AG10803 (cell line): ENCODE results near the gene PPP2R1B.

Source experiments
- DNase-seq: peaks from one replicate; pipeline ENCODE4 v3.0.0; 2010; ENCODE audit warnings: low read depth
- H3K4me3 ChIP-seq: 2 replicates; pipeline ENCODE4 v1.5.1; 2011; ENCODE audit warnings: mild to moderate bottlenecking, low read length, control low read depth
- TF ChIP-seq, protein P1 (sequence below): conservative IDR thresholded peaks from 2 replicates; pipeline ENCODE4 v1.5.1; 2011; ENCODE audit warnings: mild to moderate bottlenecking, low read length, control low read depth, inconsistent platforms

The PPP2R1B gene

DNA sequence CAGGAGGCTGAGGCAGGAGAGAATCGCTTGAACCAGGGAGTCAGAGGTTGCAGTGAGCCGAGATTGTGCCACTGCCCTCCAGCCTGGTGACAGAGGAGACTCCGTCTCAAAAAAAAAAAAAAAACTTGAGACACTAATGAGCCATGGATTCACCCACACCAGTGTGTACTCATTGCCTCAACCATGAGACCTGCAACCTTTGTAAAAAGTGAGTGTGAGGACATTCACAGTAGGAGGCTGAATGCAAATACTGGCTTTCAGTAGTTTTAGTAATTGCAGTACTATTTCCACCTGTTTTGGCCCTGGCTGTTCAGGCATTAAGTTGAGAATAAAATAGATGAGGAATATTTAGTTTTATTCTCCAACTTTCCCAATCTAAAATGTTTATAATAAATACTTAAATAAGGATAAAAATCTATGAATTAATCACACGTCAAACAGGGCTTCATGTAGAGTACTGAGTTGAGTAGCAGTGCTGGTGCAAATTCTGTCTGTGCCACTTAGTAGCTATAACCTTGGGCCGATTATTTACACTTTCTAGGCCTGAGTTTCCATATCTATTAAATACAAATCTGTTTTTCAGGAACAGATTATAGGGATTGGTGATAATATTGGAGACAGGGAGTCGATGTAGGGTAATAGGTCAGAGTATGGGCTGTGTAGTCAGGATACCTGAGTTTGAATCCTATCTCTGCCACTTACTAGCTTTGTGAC is 72.8 kb downstream of the PPP2R1B start:
- no peak for DNase-seq

DNA sequence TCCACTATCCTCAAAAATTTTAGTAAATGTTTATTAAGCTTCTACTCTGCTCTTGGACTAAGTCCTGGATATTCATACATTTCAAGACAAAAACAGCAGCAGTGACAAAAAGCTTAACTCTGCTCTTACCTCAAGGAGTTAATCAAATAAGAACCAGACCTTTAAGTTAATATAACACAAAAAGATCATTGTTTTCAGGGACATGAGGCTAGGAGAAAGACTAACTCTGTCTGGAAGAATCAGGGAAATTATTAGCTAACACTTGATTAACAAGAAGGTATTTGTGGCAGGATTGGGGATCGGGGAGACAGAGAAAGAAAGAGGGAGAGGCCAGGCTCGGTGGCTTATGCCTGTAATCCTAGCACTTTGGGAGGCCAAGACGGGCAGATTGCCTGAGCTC is 74.4 kb downstream of the PPP2R1B start:
- DNase-seq, result no peak
- no peak overlapping the region for H3K4me3 ChIP-seq
- TF ChIP-seq, protein P1, sequence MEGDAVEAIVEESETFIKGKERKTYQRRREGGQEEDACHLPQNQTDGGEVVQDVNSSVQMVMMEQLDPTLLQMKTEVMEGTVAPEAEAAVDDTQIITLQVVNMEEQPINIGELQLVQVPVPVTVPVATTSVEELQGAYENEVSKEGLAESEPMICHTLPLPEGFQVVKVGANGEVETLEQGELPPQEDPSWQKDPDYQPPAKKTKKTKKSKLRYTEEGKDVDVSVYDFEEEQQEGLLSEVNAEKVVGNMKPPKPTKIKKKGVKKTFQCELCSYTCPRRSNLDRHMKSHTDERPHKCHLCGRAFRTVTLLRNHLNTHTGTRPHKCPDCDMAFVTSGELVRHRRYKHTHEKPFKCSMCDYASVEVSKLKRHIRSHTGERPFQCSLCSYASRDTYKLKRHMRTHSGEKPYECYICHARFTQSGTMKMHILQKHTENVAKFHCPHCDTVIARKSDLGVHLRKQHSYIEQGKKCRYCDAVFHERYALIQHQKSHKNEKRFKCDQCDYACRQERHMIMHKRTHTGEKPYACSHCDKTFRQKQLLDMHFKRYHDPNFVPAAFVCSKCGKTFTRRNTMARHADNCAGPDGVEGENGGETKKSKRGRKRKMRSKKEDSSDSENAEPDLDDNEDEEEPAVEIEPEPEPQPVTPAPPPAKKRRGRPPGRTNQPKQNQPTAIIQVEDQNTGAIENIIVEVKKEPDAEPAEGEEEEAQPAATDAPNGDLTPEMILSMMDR, result no peak

More for the DNA sequence above, 72.8 kb downstream of the PPP2R1B start:
- H3K4me3 ChIP-seq, result no peak overlapping the region
- TF ChIP-seq, protein P1, result no peak

DNA sequence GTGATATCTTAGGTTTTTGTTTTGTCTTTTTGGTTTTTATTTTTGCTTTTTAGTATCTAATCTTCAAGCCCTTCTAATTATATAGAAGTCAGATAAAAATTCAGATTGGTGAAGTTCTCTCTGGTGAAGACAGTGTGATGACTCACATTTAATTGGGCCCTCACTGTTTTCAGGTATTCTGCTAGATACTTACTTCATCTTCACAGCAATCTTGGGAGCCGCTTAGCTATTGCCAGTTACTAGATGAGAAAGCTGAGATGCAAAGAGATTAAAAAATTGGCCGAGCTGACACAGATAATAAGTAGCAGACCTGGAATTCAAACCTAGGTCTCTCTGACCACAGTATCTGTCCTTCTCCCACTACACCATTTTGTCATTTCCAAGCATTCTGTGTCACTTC is 75.0 kb downstream of the PPP2R1B start:
- H3K4me3 ChIP-seq, result no peak overlapping the region
- no peak for DNase-seq
- TF ChIP-seq, protein P1, result no peak

DNA sequence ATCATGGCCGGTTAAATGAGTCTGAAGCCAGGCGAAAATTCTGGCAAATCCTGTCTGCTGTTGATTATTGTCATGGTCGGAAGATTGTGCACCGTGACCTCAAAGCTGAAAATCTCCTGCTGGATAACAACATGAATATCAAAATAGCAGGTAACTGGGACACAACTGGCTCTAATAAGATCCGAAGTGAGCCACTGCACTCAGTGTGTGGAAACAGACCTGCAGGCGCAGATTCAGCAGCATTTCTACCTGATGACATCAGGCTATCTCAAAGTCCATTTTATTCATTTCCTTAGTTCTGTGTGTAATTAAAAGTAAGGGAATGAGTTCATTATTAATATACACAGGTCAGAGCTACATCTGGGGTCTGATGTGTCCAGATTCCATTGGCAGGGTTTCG is 78.2 kb downstream of the PPP2R1B start:
- TF ChIP-seq, protein P1, result no peak
- no peak overlapping the region for H3K4me3 ChIP-seq
- no peak for DNase-seq

DNA sequence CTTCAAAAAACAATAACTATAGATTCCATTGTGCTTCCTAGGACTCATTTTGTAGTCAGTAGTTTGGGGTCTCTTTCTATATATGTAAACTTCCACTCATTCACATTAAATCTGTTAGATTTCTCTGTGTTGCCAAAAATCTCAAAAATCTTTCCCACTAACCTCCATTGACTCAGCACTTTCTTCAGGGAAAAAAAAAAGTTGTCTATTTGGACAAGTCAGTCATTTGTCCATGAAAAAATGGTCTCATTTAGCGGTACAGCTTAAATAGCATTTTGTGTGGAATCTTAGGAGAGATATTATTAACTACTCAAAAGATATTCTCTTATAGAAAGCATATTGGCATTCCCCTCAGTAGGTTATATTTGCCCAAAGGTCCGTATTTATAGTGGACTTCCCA is 81.9 kb downstream of the PPP2R1B start:
- H3K4me3 ChIP-seq, result no peak overlapping the region
- TF ChIP-seq, protein P1, result no peak
- peak; percentile 26 for DNase-seq

DNA sequence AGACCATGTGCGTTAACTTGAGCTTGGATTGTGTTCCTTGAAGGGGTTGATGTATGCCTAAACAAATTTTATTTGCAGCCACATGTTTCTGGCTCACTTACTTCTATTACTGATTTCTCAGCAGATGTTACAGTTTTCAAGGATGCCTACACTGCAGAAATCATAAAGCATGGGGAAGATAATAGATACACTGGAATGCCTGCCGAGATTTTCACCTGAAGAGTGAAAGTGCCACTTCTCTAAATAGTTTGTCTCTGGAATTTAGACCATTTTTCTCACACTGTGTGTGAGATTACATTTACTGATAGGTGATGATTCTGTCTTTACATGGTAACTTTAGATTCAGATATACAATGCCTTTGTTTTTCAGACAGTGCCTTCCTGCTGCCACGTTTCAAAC is 82.4 kb downstream of the PPP2R1B start:
- TF ChIP-seq, protein P1, result no peak
- no peak for DNase-seq
- no peak overlapping the region for H3K4me3 ChIP-seq

DNA sequence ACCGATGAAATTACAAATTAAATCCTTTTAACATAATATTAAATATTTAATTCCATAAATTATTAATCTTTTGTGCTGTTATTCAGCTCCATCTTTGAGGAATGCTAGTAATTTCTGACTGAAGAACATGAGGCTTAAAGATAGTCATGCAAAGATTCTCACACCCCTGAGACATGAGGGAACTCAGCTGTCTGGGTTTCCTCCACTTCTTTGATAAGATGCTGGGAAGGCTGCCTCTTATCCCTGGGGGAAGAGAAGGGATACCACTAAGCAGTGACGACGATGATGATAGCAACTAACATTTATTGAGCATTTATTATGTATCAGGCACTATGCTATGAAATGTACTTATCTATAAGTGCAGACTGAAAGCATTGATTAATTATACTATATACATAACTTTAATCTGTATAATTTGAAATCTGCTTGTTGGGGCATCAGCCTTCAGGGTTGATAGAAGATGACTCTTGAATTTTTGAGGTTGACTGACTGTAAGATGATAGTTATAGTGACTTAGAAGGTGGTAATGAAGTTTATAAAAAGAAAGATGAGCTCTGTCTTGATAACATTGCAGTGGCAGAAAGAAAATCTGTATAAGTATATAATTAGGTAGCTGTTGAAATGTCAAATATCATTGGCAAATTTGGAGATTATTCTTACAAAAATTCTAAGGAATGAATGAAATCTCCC is 85.6 kb downstream of the PPP2R1B start:
- TF ChIP-seq, protein P1, result no peak
- H3K4me3 ChIP-seq, result no peak overlapping the region
- DNase-seq, result no peak
